Ovary (tissue), 3 donors: ENCODE data around the gene NAA80.

ENCODE experiments used
- CTCF ChIP-seq, 3 donors: fragments of 450-650 bp in 2 of 3; fragments of 200-600 bp in 1 of 3; IDR thresholded peaks; one replicate each; pipeline versions ENCODE4 v1.5.1 to v1.8.0; 2016 to 2022; ENCODE audit warnings: antibody characterized with exemption in 3 of 3, mild to moderate bottlenecking in 1 of 3
- EP300 ChIP-seq: sonication (generic); formaldehyde crosslinking; IDR thresholded peaks from one replicate; pipeline ENCODE4 v1.6.1; 2017; ENCODE audit warnings: antibody characterized with exemption
- donor health status: DM: no; HTN: no; CAD: no.

GRCh38 chr3:50268703-50269451, 30.3 kb downstream of the NAA80 start, which contains the start of gene SEMA3B:
- TF ChIP-seq CTCF (IDR thresholded peaks at IDR 0.05): no peak
- TF ChIP-seq EP300: no peak
